Transverse colon (tissue), 4 donors: Measurements from ENCODE around the gene SPG11. TPM values are rescaled to one million over a fixed set of nuclear protein-coding genes. Genes with fewer than 3 reads are reported as not detected.

Experiments
- DNase-seq: peaks from one replicate; pipeline ENCODE4 v3.0.0-alpha.2; 2019
- H3K27ac ChIP-seq, 4 donors: fragments of 200-600 bp; sonication (generic); 2 replicates each; pipeline ENCODE4 v1.5.1; 2016 to 2018; ENCODE audit warnings: inconsistent platforms in 4 of 4
- H3K27me3 ChIP-seq: fragments of 200-600 bp; sonication (generic); 2 replicates; pipeline ENCODE4 v1.5.1; 2017; ENCODE audit warnings: inconsistent platforms
- H3K36me3 ChIP-seq, 4 donors: fragments of 200-600 bp; sonication (generic); 2 replicates each; pipeline ENCODE4 v1.5.1; 2017 to 2019; ENCODE audit warnings: inconsistent platforms in 4 of 4
- H3K4me1 ChIP-seq, 4 donors: fragments of 200-600 bp; sonication (generic); 2 replicates each; pipeline ENCODE4 v1.5.1; 2017 to 2020; ENCODE audit warnings: inconsistent platforms in 4 of 4
- H3K4me3 ChIP-seq, 4 donors: fragments of 200-600 bp; sonication (generic); 1 replicate in 1 of 4; 2 replicates in 3 of 4; pipeline versions ENCODE4 v1.5.1 to v1.6.1; 2017 to 2019; ENCODE audit warnings: inconsistent platforms in 4 of 4
- H3K9me3 ChIP-seq, 2 donors: fragments of 200-600 bp; sonication (generic); 2 replicates each; pipeline ENCODE4 v1.5.1; 2017 to 2019; ENCODE audit warnings: inconsistent platforms in 2 of 2
- EP300 ChIP-seq: sonication (generic); formaldehyde crosslinking; IDR thresholded peaks from one replicate; pipeline ENCODE4 v1.6.1; 2017; ENCODE audit warnings: antibody characterized with exemption, low read depth
- POLR2A ChIP-seq: fragments of 450-650 bp; IDR thresholded peaks from one replicate; pipeline ENCODE4 v1.6.1; 2016; ENCODE audit warnings: antibody characterized with exemption, mild to moderate bottlenecking, moderate library complexity
- POLR2AphosphoS5 ChIP-seq, 3 donors: sonication (generic); formaldehyde crosslinking; IDR thresholded peaks; one replicate each; pipeline ENCODE4 v1.6.1; 2016; ENCODE audit warnings: antibody characterized with exemption in 3 of 3
- WGBS, 2 donors: methylation state at CpG; one replicate each; pipeline ENCODE4 v1.1.5; 2018; ENCODE audit warnings: low coverage in 1 of 2; 5-methylcytosine and 5-hydroxymethylcytosine counted together
- in situ Hi-C, 4 donors: fragments of 200-750 bp; cut with MboI; loops; one replicate each; pipeline versions ENCODE4 v1.15.0 to v1.15.1; 2017; ENCODE audit warnings: low sequenced_read_pairs in 3 of 4, low pct_ligation_motif_present in 1 of 4, low pct_unique_long_range_greater_than_20kb in 1 of 4
- intact Hi-C: fragments of 100-400 bp; cut with DNase I; formaldehyde crosslinking; loops from one replicate; pipeline ENCODE4 v1.15.1; 2023; ENCODE audit warnings: low total_unique reads
- total RNA-seq, 4 donors: library from RNA; depleted of rRNA; stranded (reverse); fragments of >200 nt; gene quantifications; one replicate each; pipeline ENCODE4 v1.1.0, GENCODE V29; 2016
- TF ChIP-seq, protein P1 (sequence below), 5 experiments: fragments of 200-600 bp in 3 of 5; fragments of 450-650 bp in 2 of 5; sonication (generic) in 3 of 5; IDR thresholded peaks; 1 replicate in 2 of 5; 2 replicates in 3 of 5; pipeline ENCODE4 v1.5.1; 2016 to 2017; ENCODE audit warnings: antibody characterized with exemption in 5 of 5, inconsistent platforms in 3 of 5, mild to moderate bottlenecking in 2 of 5, moderate library complexity in 1 of 5

SPG11 gene
- total RNA-seq, 4 donors from 2014 or later: 79.7 to 149 (median 103) TPM

DNA sequence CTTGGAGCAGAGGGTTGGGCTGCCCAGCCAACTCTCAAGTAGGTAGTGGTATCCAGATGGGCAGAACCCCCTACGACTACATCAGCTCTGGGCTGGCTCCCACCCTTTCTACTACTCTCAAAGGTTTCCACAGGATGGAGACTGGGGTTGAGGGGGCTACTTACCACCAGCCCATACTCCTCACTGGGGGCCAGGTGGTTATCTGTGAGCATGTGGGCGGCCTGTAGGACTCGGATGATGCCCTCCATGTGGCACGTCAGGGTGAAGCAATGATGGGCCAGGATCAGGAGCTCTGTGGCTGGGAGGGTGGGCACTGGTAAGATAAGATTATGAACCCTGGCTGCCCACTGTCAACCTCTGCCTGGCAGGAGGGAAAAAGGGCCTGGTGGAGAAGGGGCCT is 93.1 kb downstream of the SPG11 start:
- Histone ChIP-seq H3K27me3 (no peaks in the 10 kb centered on the region), H3K27ac (no peak overlapping the region), H3K4me3 (no peak overlapping the region), H3K36me3 (peaks cover 0 to 54% (median 23%) of the 10 kb centered on the region in 4 donors), H3K9me3 (no peaks in the 10 kb centered on the region), H3K4me1 (no peaks in the 10 kb centered on the region)
- in situ Hi-C loops: no loop called here
- DNase-seq: no peak
- intact Hi-C loops: no loop called here
- WGBS, 2 donors: 91% methylated on average over 4 of the region's 4 CpGs; no CpG with 5 or more reads in 1 of the 2 donors
- TF ChIP-seq POLR2A: no peak
- TF ChIP-seq, protein P1, sequence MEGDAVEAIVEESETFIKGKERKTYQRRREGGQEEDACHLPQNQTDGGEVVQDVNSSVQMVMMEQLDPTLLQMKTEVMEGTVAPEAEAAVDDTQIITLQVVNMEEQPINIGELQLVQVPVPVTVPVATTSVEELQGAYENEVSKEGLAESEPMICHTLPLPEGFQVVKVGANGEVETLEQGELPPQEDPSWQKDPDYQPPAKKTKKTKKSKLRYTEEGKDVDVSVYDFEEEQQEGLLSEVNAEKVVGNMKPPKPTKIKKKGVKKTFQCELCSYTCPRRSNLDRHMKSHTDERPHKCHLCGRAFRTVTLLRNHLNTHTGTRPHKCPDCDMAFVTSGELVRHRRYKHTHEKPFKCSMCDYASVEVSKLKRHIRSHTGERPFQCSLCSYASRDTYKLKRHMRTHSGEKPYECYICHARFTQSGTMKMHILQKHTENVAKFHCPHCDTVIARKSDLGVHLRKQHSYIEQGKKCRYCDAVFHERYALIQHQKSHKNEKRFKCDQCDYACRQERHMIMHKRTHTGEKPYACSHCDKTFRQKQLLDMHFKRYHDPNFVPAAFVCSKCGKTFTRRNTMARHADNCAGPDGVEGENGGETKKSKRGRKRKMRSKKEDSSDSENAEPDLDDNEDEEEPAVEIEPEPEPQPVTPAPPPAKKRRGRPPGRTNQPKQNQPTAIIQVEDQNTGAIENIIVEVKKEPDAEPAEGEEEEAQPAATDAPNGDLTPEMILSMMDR (IDR thresholded peaks at IDR 0.05): no peak
- no peak for TF ChIP-seq POLR2AphosphoS5 (IDR thresholded peaks at IDR 0.05)
- no peak for TF ChIP-seq EP300

DNA sequence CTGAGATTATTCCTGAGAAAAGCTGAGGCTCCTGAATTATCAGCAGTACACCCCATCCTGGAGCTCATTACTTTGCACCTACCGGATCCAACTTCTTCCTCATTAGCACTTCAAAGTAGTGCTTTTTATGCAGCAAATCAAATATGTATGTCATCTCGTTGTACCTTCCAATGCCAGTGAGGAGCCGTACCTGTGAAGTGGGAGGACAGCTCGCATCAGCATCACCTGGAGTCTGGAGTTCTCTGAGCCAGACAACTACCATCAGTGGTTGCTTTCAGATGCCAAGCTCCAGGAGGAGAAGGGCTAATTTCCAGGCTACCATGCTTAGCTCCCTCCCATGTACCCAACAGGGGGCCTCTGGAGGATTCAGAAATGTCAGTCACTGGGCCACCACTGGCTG is 94.1 kb downstream of the SPG11 start:
- H3K9me3 ChIP-seq: no peaks in the 10 kb centered on the region
- peaks cover 2 to 64% (median 30%) of the 10 kb centered on the region in 4 donors for H3K36me3 ChIP-seq
- TF ChIP-seq, protein P1 (IDR thresholded peaks at IDR 0.05): no peak
- TF ChIP-seq POLR2AphosphoS5 (IDR thresholded peaks at IDR 0.05) (no peak), POLR2A (no peak), EP300 (no peak)

DNA sequence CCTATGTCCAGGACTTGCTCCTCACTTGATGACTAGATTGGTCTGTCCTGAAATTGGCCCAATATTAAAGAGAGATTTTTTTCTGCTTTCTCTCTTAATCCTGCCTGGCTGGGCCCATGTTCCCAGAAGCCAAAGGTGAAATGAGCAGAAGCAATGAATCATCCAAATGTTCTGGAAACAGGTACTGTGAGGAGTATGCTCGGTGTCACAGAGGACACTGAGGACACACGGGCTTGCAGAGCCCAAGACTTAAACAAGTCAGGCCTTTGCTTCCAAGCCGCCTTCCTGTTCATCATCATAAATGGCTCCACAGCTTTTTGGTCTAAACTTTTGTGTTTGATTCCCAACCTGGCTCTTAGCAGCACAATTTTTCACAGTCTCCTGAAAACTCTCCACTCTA is 95.1 kb downstream of the SPG11 start:
- Histone ChIP-seq H3K36me3 (peaks cover 2 to 74% (median 33%) of the 10 kb centered on the region in 4 donors), H3K4me1 (no peaks in the 10 kb centered on the region), H3K27ac (no peak overlapping the region), H3K4me3 (no peak overlapping the region), H3K9me3 (no peaks in the 10 kb centered on the region), H3K27me3 (no peaks in the 10 kb centered on the region)
- intact Hi-C loops (no loop called here), in situ Hi-C loops (no loop called here)
- no peak for DNase-seq
- WGBS, 2 donors: 84 to 92% methylated on average over 3 of the region's 3 CpGs
- no peak for TF ChIP-seq POLR2A
- TF ChIP-seq EP300: no peak
- TF ChIP-seq, protein P1 (IDR thresholded peaks at IDR 0.05): no peak
- TF ChIP-seq POLR2AphosphoS5 (IDR thresholded peaks at IDR 0.05): no peak

More for the DNA sequence above, 94.1 kb downstream of the SPG11 start:
- Histone ChIP-seq H3K27ac (no peak overlapping the region), H3K4me1 (no peaks in the 10 kb centered on the region), H3K27me3 (no peaks in the 10 kb centered on the region), H3K4me3 (no peak overlapping the region)
- 96% methylated on average over 4 of the region's 4 CpGs; no CpG with 5 or more reads in 1 of the 2 donors for WGBS, 2 donors
- in situ Hi-C loops (no loop called here), intact Hi-C loops (no loop called here)
- DNase-seq: no peak

DNA sequence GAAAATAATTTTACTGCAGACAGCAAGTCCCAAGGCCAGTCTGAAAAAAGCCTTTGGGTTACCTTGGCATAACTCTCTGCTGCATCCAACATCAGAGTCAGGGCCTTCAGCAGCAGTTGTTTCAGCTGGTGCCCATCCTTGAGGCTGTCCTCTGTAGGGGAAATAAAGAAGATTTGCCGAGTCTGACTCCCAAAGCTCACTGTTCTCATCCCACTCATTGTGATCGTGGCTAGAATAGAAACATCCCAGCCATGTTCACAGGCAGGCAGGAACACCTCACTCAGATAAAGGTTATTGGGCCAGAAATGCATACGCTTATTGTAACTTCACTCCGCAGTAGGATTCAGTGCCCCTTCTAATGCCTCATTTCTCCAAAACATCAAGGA is 97.3 kb downstream of the SPG11 start:
- H3K27ac ChIP-seq: no peak overlapping the region
- no peaks in the 10 kb centered on the region for H3K4me1 ChIP-seq
- in situ Hi-C loops: no loop called here
- H3K27me3 ChIP-seq: no peaks in the 10 kb centered on the region
- 95 to 100% methylated on average over 2 to 4 of the region's 4 CpGs for WGBS, 2 donors
- no peak overlapping the region for H3K4me3 ChIP-seq
- H3K36me3 ChIP-seq: peaks cover 2 to 82% (median 36%) of the 10 kb centered on the region in 4 donors
- H3K9me3 ChIP-seq: no peaks in the 10 kb centered on the region
- DNase-seq: no peak
- intact Hi-C loops: no loop called here
- TF ChIP-seq POLR2A: no peak
- TF ChIP-seq, protein P1 (IDR thresholded peaks at IDR 0.05): no peak
- TF ChIP-seq POLR2AphosphoS5 (IDR thresholded peaks at IDR 0.05): no peak
- no peak for TF ChIP-seq EP300
